Stimulated activated CD4-positive, alpha-beta T cell treated with anti-CD3 and anti-CD28 coated beads, Interleukin-15, amount 100 ng/mL, for 1 hour (primary cell): ENCODE results near the gene ESRRA.

Source experiments
- DNase-seq, 2 donors: peaks; one replicate each; pipeline ENCODE4 v3.0.0-alpha.2; 2020; ENCODE audit warnings: low read depth in 1 of 2, low spot score in 1 of 2

The ESRRA gene

DNA sequence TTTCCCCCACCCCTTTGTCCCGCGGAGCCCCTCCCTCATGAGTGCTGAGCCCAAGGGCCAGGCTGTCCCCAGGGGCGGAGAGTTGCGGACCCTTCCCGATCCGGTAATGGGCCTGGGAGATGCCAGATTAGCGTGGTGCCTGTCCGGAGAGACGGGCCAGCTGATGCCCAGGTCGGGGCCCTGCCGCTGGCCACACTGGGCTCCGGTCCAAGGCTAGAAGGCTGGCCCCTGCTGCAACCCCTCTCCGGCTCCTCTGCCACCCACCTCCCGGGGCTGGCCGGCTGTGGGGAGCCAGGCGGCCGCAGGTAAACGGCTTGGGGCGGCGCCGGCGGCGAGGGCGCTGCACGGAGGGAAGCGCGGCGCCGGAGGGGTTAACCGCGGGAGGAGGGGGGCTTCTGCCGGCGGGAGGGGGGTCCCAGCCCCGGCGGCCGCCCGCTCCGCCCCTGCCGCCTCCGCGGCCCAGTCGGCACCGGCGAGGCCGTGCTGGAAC lies 14.0 kb upstream of the ESRRA start, which contains the start of gene KCNK4:
Gene KCNK4, plus strand, starts transcription at position 41 of the 490 bp plus-strand sequence. CDS start 1,717 bp downstream, outside the sequence.
- DNase-seq = no peak

DNA sequence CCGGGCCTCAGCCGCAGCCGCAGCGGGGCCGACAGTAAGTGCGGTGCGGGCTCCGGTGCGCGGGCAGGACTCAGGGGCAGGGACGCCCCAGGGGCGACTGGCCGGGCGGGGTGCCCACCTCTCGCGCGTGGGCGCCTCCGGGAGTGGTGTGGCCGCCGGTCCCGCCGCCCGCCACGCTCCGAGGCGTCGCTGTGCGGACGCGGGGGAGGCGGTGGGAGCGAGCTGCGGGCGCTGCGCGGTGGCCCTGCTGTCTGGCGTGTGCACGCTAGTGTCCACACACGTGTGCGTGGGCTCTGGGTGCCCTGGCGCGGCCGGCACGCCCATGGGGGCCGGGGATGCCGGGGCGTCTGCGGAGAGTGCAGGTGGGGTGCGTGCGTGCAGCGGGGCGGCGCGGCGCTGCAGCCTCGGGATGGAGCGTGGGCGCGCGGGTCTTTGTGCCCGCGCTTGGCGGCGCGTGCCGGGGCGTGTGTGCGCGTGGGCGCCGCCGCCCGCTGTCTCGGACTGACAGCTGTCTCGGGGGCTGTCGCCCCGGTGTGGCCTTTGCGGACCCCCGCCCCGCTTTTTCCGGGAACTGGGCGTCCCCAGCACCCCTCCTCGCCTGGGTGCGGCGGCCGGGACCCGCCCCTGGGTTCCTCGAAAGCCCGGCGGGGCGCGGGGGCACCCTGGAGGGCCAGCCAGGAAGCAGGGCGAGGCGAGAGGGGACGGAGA lies 13.4 kb upstream of the ESRRA start:
- DNase-seq = no peak

DNA sequence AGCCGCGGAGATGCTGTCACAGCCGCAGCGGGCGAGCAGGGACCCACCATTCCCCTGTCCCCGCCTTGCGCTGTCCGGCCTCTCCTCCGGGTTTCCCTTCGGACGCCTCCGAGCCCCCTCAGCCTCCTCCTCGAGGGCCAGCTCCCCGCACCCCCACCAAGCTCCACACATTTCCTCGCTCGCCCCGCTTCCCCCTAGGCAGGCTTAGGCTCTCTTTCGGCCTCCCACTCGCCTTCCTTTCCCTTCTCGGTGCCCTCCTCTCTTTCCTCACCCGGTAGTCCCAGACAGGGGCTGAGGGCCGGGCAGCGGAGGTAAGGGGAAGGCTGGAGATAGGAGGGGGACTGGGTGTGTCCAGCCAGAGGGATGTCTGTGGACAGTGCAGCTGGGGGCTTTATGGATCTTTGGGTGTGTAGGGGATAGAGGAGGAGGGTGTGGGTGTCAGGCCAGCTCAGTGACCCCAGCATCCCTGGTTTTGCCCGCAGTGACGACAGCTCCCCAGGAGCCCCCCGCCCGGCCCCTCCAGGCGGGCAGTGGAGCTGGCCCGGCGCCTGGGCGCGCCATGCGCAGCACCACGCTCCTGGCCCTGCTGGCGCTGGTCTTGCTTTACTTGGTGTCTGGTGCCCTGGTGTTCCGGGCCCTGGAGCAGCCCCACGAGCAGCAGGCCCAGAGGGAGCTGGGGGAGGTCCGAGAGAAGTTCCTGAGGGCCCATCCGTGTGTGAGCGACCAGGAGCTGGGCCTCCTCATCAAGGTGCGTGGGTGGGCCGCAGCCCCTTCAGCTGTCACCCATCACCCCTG lies 12.7 kb upstream of the ESRRA start:
- no peak for DNase-seq

DNA sequence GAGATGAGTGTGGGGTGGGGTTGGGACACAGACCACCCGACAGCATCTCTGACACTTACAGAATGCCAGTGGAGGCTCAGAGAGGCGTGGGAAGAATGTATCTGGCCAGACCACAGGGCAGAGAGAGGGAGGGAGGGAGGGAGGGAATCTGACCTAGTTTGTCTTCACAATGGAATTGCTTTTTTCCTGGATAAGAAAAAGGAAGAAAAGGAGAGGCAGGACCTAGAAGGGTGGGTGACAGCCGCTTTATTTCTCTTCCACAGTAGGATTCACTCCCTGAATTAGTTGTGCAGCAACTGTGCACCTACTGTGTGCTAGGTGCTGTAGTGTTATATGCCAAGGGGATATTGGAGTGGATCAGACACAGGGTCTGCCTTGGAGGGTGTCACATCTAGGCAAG lies 10.6 kb upstream of the ESRRA start:
- DNase-seq = no peak

DNA sequence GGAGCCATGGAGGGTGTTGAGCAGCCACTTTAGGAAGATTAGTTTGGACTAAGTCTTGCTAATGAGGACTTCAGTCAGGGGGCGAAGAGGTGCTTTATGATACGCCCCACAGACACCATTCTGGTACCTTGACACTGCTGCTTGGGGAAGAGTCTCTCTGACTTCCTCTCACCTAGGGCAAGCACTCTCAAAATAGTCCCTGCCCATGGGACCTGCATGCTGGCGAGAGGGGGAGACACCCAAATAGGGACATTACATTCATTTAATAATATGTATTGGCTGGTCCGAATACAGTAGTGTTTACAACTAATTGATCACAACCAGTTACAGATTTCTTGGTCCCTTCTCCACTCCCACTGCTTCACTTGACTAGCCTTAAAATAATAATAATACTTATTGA lies 9.6 kb upstream of the ESRRA start:
- DNase-seq = no peak

DNA sequence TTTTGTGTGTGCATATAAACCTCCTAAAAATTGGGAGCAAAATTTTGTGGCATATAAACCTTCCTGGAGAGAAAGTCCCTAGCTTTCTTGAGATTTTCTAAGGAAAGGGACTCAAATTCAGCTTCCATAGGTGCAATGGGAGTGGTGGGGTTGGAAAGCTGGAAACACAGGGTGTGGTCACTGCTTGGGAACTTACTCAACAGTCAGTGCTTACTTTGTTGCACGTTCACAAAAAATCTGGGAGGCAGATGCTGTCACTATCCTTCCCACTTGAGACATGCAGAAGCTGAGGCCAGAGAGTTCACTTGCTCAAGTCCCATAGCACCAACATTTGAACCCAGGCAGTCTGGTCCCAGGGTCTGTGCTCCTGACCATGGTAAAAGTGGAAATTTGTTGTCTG lies 9.1 kb upstream of the ESRRA start:
- DNase-seq = no peak

DNA sequence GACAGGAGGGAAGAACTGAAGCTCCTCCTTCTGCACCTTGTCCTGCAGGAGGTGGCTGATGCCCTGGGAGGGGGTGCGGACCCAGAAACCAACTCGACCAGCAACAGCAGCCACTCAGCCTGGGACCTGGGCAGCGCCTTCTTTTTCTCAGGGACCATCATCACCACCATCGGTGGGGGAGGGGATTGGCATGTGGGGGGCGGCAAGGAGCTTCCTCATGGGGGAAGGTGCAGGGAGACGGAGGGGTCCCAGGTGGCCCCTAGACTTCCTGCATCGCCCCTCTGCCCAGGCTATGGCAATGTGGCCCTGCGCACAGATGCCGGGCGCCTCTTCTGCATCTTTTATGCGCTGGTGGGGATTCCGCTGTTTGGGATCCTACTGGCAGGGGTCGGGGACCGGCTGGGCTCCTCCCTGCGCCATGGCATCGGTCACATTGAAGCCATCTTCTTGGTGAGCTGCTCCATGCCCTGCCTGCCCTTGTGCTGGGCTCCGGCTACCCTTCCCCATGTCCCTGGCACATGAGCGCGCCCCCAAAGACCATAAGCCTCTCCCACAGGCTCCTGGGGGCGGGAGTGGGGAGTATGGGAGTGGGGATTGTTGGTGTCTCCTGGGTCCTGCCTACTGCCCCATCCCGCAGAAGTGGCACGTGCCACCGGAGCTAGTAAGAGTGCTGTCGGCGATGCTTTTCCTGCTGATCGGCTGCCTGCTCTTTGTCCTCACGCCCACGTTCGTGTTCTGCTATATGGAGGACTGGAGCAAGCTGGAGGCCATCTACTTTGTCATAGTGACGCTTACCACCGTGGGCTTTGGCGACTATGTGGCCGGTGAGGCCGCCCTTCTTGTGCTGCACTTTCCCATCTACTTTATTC lies 8.3 kb upstream of the ESRRA start:
- no peak for DNase-seq

DNA sequence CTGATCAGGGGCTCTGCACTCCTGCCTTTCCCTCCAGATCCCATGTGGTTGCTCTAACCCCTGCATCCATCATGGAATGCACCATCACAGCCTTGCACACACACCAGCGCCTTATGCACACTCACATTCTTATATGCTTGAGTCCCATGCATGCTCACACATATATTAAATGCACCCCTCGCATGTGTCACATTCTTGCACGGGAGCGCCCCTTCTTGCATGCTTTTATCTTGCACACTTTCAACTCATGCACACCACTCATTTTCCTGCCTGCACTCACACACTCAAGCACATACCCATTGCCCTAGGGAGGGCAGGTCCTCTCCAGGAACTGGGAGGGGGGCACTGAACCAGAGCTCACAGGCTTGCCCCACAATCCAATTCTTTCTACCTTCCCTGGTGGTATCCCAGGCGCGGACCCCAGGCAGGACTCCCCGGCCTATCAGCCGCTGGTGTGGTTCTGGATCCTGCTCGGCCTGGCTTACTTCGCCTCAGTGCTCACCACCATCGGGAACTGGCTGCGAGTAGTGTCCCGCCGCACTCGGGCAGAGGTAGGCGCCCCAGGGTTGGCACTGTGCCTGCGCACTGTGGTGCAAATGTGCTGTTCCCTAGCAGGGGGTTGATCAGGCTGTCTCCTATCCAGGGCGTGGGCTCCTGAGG lies 7.5 kb upstream of the ESRRA start:
- no peak for DNase-seq

DNA sequence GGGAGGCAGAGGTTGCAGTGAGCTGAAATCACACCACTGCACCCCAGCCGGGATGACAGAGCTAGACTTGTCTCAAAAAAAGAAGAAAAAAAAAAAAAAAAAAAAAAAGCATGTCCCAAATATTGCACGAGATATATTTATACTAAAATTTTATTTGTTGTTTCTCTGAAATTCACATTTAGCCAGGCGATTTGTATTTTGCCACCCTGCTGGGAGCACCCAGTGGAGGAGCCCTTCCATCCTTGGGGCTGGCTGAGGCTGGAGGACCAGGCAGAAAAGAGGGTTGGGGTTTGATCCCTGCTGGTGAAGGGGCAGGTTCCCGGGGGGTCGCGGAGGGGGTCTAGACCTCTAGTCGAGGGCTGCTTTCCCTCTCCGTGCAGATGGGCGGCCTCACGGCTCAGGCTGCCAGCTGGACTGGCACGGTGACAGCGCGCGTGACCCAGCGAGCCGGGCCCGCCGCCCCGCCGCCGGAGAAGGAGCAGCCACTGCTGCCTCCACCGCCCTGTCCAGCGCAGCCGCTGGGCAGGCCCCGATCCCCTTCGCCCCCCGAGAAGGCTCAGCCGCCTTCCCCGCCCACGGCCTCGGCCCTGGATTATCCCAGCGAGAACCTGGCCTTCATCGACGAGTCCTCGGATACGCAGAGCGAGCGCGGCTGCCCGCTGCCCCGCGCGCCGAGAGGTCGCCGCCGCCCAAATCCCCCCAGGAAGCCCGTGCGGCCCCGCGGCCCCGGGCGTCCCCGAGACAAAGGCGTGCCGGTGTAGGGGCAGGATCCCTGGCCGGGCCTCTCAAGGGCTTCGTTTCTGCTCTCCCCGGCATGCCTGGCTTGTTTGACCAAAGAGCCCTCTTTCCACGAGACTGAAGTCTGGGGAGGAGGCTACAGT lies 6.1 kb upstream of the ESRRA start:
- DNase-seq = no peak

DNA sequence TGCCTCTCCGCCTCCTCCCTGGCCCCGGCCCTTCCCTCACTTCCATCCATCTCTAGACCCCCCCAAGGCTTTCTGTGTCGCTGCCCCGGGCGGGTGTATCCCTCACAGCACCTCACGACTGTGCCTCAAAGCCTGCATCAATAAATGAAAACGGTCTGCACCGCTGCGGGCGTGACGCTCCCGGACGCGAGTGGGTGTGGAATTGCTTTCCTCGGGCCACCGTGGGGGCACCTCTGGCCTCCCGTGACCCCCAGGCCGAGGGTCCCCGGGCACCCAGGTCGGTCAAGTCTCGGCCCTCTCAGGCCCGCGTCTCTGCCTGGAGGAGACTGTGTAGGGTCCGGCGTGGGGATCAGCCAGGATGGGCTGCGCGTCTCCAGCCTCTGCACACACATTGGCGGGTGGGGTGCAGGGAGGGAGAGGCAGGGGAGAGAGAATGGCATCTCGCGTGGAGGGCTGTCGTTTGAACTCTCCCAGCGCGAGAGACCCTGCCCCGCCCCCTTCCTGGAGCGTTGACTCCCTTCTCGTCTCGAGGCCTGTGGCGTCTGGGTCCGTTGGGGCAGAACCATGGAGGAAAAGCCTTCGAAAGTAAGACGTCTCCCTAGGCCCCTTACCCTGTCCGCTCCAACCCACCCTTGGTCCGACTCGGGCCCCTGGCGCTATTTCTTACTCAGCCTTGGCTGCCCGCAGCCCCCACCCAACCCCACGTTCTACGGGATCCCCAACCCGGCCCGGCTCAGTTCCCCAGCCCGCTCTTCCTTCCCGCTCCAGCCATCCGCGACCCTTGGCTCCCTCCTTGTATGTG lies 5.3 kb upstream of the ESRRA start, which contains the start of gene CATSPERZ:
Gene CATSPERZ, plus strand, starts transcription at position 512 of the 802 bp plus-strand sequence. Its CDS starts 53 bp downstream, at position 565.
- DNase-seq = no peak

DNA sequence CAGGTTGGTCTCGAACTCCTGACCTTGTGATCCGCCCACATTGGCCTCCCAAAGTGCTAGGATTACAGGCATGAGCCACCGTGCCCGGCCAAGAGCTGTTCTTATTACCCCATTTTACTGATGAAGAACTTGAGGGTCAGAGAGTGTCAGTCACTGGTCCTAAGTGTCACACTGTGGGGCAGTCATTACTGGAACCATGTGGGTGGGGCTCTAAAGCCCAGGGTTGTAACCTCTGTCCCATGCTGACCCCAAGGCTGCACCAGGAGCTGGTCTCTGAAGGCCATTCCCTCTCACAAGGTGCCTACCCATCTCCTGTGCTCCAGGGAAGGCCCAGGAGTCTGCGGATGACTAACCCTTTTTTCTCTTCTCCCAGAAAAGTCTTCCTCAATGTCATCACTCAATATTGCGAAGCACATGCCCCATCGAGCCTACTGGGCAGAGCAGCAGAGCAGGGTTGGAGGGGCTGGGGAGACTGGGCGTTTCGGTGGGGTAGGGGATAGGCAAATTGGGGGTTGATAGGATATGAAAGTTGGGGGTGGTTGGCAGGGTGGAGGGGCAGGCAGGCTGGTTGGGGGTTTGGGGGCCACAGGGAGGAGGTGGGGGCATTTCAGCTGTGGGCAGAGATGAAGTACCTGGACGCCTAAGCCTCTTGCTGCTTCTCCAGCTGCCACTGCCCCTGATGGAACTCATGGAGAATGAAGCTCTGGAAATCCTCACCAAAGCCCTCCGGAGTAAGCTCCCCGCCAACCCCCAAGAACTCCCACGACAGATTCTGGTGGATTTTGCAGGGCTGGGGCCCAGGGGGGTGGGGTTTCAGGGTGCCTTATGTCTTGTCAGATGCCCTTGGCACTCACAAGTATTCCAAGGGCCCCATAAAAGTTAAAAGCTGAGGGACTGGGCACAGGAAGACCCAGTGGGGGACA lies 2.0 kb upstream of the ESRRA start:
- no peak for DNase-seq

DNA sequence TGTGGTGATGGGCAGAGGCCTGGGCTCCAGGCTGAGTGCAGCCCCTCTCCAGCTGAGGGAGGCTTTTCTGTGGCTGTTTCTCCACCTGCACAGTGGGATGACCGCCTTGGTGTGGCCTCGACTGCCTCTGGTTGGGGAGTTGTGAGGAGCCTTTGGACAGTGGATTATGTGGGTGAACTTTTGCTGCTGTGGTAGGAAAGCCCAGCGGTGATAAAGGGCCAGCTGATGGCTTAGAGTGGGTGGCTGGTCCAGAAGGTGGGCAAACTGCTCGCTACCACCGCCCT lies 1.4 kb upstream of the ESRRA start:
- no peak for DNase-seq

DNA sequence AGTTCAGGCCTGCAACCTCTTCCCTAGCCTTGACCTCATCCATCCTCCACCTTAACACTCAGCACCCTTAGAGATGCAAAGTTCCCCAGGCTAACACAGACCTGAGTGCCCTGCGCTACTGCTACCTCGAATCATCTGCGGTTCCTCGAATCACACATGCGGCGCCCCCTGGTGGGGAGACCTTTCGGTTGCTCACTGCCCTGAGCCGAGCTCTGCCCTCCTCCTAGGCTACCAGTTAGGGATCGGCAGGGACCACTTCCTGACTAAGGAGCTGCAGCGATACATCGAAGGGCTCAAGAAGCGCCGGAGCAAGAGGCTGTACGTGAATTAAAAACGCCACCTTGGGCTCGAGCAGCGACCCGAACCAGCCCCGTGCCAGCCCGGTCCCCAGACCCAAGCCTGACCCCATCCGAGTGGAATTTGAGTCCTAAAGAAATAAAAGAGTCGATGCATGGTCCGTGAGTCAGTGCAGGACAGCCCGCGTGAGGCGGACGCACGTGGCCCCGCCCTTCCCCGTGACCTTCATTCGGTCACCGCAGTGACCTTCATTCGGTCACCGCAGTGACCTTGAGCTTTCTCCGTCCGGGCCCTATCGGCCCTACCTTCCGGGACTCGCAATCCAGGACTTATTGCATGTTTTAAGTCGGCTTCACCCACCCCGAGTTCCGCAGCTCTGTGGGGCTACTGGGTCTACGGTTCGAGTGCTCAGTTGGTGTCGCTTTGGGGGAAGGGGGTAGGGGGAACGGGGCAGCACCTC lies 830 bp upstream of the ESRRA start:
- DNase-seq = peak; percentile 88 to 92

DNA sequence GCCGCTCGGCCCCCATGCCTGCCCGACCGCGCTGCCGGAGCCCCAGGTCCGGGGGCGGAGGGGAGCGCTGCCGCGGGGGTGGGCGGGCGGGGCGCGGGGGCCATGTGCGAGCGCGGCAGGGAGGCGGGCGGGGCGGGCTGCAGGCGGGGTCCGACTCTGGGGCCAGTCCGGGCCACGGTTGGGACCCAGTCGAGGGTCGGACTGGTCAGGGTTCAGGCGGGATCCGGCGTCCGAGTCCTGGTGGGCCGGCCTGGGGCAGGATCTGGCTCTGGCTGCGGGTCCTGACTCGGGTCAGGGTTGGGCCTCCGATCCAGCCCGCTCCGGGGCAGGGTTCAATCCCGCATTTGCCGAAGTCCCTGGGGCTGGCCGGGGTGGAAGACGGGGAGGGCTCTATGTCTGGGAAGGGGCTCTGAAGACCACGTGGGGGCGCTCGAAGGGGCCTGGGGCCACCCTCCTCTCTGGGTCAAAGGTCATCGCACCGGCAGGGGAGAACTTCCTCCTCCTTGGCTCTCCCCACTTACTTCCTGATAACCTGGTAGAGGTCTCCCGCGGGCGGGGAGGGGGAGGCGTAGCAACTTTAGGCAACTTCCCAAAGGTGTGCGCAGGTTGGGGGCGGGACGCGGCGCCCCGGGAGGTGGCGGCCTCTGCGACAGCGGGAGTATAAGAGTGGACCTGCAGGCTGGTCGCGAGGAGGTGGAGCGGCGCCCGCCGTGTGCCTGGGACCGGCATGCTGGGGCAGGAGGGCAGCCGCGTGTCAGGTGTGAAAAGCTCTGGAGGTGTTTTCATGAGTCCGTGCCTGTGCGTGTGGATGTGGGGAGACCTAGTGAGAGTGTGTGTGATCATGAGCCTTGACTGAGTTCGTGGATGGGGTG lies 603 bp downstream of the ESRRA start:
- DNase-seq = peak; percentile 48 to 57

DNA sequence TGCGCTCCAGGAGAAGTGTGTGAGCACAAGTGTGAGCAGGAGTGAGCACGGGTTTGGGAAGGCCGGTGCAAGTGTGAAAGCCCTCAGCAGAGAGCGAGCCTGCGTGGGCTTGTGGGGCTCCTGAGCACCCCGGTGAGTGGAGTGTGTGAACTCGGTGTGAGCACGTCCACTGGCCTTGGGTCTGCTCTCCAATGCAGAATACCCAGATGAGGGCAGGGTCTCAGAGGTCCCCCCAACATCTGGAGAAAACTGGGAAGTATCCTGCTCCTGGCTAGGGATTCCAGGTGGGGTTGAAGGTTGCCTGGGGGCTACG lies 1.2 kb downstream of the ESRRA start:
- no peak for DNase-seq

DNA sequence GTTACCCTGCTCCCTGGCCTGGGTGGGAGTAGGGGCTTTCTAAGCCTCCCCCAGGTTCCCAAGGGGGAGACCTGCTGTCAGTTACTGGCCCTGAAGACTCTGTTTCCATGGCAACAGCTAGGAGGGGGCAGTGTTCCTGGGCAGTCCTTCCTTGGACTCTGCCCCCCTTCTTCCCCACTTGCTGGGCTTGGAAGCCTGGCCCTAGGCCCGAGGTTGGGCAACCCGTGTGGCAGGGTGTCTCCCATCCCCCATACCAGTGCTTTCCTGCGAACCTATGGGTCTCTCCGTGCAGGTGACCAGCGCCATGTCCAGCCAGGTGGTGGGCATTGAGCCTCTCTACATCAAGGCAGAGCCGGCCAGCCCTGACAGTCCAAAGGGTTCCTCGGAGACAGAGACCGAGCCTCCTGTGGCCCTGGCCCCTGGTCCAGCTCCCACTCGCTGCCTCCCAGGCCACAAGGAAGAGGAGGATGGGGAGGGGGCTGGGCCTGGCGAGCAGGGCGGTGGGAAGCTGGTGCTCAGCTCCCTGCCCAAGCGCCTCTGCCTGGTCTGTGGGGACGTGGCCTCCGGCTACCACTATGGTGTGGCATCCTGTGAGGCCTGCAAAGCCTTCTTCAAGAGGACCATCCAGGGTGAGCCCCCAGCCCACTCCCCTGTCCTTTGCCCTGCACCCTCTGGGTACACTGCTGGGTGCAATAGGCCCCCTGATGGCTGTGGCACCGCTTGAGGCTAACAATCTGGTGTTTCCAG lies 1.7 kb downstream of the ESRRA start:
- no peak for DNase-seq
